GM23338 (cell line): ENCODE data around the gene CAMK1. TPM values are rescaled to one million over a fixed set of nuclear protein-coding genes. Genes with fewer than 3 reads are reported as not detected.
A peak's percentile ranks its signal among the peaks of the same experiment; 100 is the strongest.

Experiments
- ATAC-seq: fragments of 200-7000 bp; cut with Tn5 transposase; 3 replicates; pipeline ENCODE4 v1.9.1; 2020
- DNase-seq: peaks from one replicate; pipeline ENCODE4 v3.0.0-alpha.2; 2015; ENCODE audit warnings: low spot score
- H2AFZ ChIP-seq: fragments of 200-600 bp; sonication (generic); 2 replicates; pipeline ENCODE4 v1.8.0; 2016; ENCODE audit warnings: antibody characterized with exemption, mild to moderate bottlenecking, moderate library complexity
- H3F3A ChIP-seq: fragments of 200-600 bp; sonication (generic); replicated peaks from 2 replicates; pipeline ENCODE4 v1.8.0; 2017; ENCODE audit warnings: antibody characterized with exemption, mixed run types, low read depth
- H3K27ac ChIP-seq: fragments of 200-600 bp; sonication (generic); 2 replicates; pipeline ENCODE4 v1.6.1; 2016; ENCODE audit warnings: low read depth
- H3K27me3 ChIP-seq: fragments of 200-600 bp; sonication (generic); 2 replicates; pipeline ENCODE4 v1.8.0; 2016; ENCODE audit warnings: mild to moderate bottlenecking, mixed run types, moderate library complexity; ENCODE audit not compliant: insufficient read depth
- H3K36me3 ChIP-seq: fragments of 200-600 bp; sonication (generic); 2 replicates; pipeline ENCODE4 v1.8.0; 2016; ENCODE audit warnings: mild to moderate bottlenecking; ENCODE audit not compliant: insufficient read depth
- H3K4me1 ChIP-seq: fragments of 200-600 bp; sonication (generic); 2 replicates; pipeline ENCODE4 v1.8.0; 2016; ENCODE audit warnings: mild to moderate bottlenecking, moderate library complexity; ENCODE audit not compliant: insufficient read depth
- H3K4me2 ChIP-seq: fragments of 200-600 bp; sonication (generic); 2 replicates; pipeline ENCODE4 v1.7.1; 2017; ENCODE audit warnings: mixed run types
- H3K4me3 ChIP-seq: fragments of 200-600 bp; sonication (generic); 2 replicates; pipeline ENCODE4 v1.6.1; 2016; ENCODE audit warnings: mixed run types
- H3K79me2 ChIP-seq: fragments of 200-600 bp; sonication (generic); replicated peaks from 2 replicates; pipeline ENCODE4 v1.8.0; 2017; ENCODE audit warnings: mild to moderate bottlenecking; ENCODE audit not compliant: insufficient read depth
- H3K9me2 ChIP-seq: fragments of 200-600 bp; sonication (generic); 2 replicates; pipeline ENCODE4 v1.8.0; 2017; ENCODE audit not compliant: insufficient read depth
- H4K20me1 ChIP-seq: fragments of 200-600 bp; sonication (generic); replicated peaks from 2 replicates; pipeline ENCODE4 v1.8.0; 2017; ENCODE audit warnings: mild to moderate bottlenecking; ENCODE audit not compliant: insufficient read depth
- H3K27ac Mint-ChIP-seq: 2 replicates; pipeline ENCODE4 v1.8.0; 2020; ENCODE audit warnings: inconsistent platforms, mild to moderate bottlenecking, moderate library complexity, mixed read lengths
- H3K27me3 Mint-ChIP-seq: 3 replicates; pipeline ENCODE4 v1.8.0; 2022; ENCODE audit warnings: low read depth, mild to moderate bottlenecking, moderate library complexity, mixed read lengths, inconsistent platforms; ENCODE audit not compliant: insufficient read depth, poor library complexity
- H3K36me3 Mint-ChIP-seq: 3 replicates; pipeline ENCODE4 v1.8.0; 2021; ENCODE audit warnings: low read depth, mild to moderate bottlenecking, inconsistent platforms, moderate library complexity, mixed read lengths
- H3K4me1 Mint-ChIP-seq: 3 replicates; pipeline ENCODE4 v1.8.0; 2020; ENCODE audit warnings: mild to moderate bottlenecking, inconsistent platforms, mixed read lengths
- H3K4me3 Mint-ChIP-seq: 3 replicates; pipeline ENCODE4 v1.8.0; 2021; ENCODE audit warnings: moderate library complexity, mild to moderate bottlenecking, inconsistent platforms, mixed read lengths
- H3K9me3 Mint-ChIP-seq: 3 replicates; pipeline ENCODE4 v1.8.0; 2020; ENCODE audit warnings: moderate library complexity, mild to moderate bottlenecking, inconsistent platforms, mixed read lengths
- CREB1 ChIP-seq: fragments of 250-450 bp; sonication (Bioruptor Pico); IDR thresholded peaks from 2 replicates; pipeline ENCODE4 v1.5.0; 2020; ENCODE audit warnings: low read depth, mild to moderate bottlenecking, moderate library complexity
- CTCF ChIP-seq, 2 experiments: fragments of 200-600 bp in 1 of 2; sonication (generic) in 1 of 2; conservative IDR thresholded peaks; 2 replicates each; pipeline versions ENCODE4 v1.5.1 to v1.6.1; 2016 to 2017; ENCODE audit warnings: antibody characterized with exemption in 2 of 2, low read depth in 2 of 2, mild to moderate bottlenecking in 2 of 2, moderate library complexity in 1 of 2
- ETS1 ChIP-seq: IDR thresholded peaks from 2 replicates; pipeline ENCODE4 v1.6.1; 2016; ENCODE audit warnings: antibody characterized with exemption
- EZH2 ChIP-seq: fragments of 200-600 bp; sonication (generic); IDR thresholded peaks from one replicate; pipeline ENCODE4 v1.8.0; 2017; ENCODE audit warnings: antibody characterized with exemption, mild to moderate bottlenecking, low read depth; ENCODE audit not compliant: unreplicated experiment
- EZH2phosphoT487 ChIP-seq: fragments of 200-600 bp; sonication (generic); IDR thresholded peaks from one replicate; pipeline ENCODE4 v1.8.1; 2018; ENCODE audit warnings: antibody characterized with exemption; ENCODE audit not compliant: unreplicated experiment
- REST ChIP-seq: IDR thresholded peaks from one replicate; pipeline ENCODE4 v1.6.1; 2018; ENCODE audit warnings: antibody characterized with exemption; ENCODE audit not compliant: unreplicated experiment
- ZNF114 ChIP-seq: fragments of 250-450 bp; sonication (Bioruptor Pico); IDR thresholded peaks from 2 replicates; pipeline ENCODE4 v1.5.0; 2020; ENCODE audit warnings: mild to moderate bottlenecking, moderate library complexity
- ZNF331 ChIP-seq: fragments of 250-450 bp; sonication (Bioruptor Pico); IDR thresholded peaks from 2 replicates; pipeline ENCODE4 v1.5.0; 2020; ENCODE audit warnings: low read depth, mild to moderate bottlenecking, moderate library complexity
- polyA plus RNA-seq: library from polyadenylated mRNA; unstranded; fragments of >200 nt; fragmentation: Nextera tagmentation; extraction: Ambion mirVana; gene quantifications from 2 replicates; pipeline ENCODE4 v1.2.1, GENCODE V29; 2016
- total RNA-seq: library from RNA; depleted of rRNA; stranded (reverse); fragments of >200 nt; shearing (Covaris generic); gene quantifications from 2 replicates; pipeline ENCODE4 v1.2.3, GENCODE V29; 2014

Gene CAMK1
- total and polyA plus RNA-seq, 2 experiments from 2014 or later: 4.4 TPM

- Histone ChIP-seq H2AFZ (peak overlapping the region; percentile 48; the same call in 1 of the 2 replicates), H3K79me2 (peaks cover 4% of the 10 kb centered on the region), H3K27me3 (no peaks in the 10 kb centered on the region), H3F3A (0 out of 2 replicates have a peak, but pooled peaks cover 8% of the 10 kb centered on the region), H3K36me3 (no peaks in the 10 kb centered on the region), H3K27ac (no peak overlapping the region), H3K9me2 (no peaks in the 10 kb centered on the region), H4K20me1 (no peaks in the 10 kb centered on the region), H3K4me1 (peaks cover 7% of the 10 kb centered on the region), H3K4me2 (peak overlapping the region; percentile 70), H3K4me3 (peak overlapping the region; percentile 45)
- ATAC-seq (peak; percentile 63), DNase-seq (peak; percentile 93)
- Mint-ChIP-seq H3K36me3 (no peaks in the 10 kb centered on the region; the same call in 2 of the 3 replicates), H3K9me3 (no peaks in the 10 kb centered on the region), H3K27ac (peak overlapping the region; percentile 52; the same call in 1 of the 2 replicates), H3K4me1 (peaks cover 26% of the 10 kb centered on the region), H3K27me3 (peaks cover 6% of the 10 kb centered on the region), H3K4me3 (peak overlapping the region; percentile 68)
- TF ChIP-seq ZNF331 (CRISPR knock-in tag) (no peak), CREB1 (peak; percentile 82), EZH2 (no peak), EZH2phosphoT487 (no peak), CTCF (conservative IDR thresholded peaks at IDR 0.05; ENCODE audit: low read depth in 2 of 2) (peak; percentile 93), ETS1 (no peak)
These were observed 42.6 kb downstream of the CAMK1 start for GRCh38 chr3:9727041-9727595.

- Histone ChIP-seq H3K4me1 (peaks cover 7% of the 10 kb centered on the region), H3K27ac (no peak overlapping the region), H3K9me2 (no peaks in the 10 kb centered on the region), H3F3A (0 out of 2 replicates have a peak, but pooled peaks cover 8% of the 10 kb centered on the region), H3K36me3 (no peaks in the 10 kb centered on the region), H3K4me2 (no peak overlapping the region), H3K27me3 (no peaks in the 10 kb centered on the region), H2AFZ (no peak overlapping the region), H3K4me3 (no peak overlapping the region), H4K20me1 (no peaks in the 10 kb centered on the region), H3K79me2 (no peaks in the 10 kb centered on the region)
- Mint-ChIP-seq H3K27me3 (peaks cover 5% of the 10 kb centered on the region), H3K36me3 (no peaks in the 10 kb centered on the region; the same call in 2 of the 3 replicates), H3K9me3 (no peaks in the 10 kb centered on the region), H3K27ac (no peak overlapping the region), H3K4me3 (no peak overlapping the region), H3K4me1 (peaks cover 26% of the 10 kb centered on the region)
- DNase-seq (no peak), ATAC-seq (no peak)
- no peak for TF ChIP-seq REST
- TF ChIP-seq CREB1: no peak
- TF ChIP-seq ZNF331 (CRISPR knock-in tag): no peak
- TF ChIP-seq ZNF114: no peak
These were observed 43.8 kb downstream of the CAMK1 start for GRCh38 chr3:9725775-9726515.
